WTC11 (cell line): ENCODE measurements around the gene MEAK7. TPM values are rescaled to one million over a fixed set of nuclear protein-coding genes. Genes with fewer than 3 reads are reported as not detected.

Experiments used
- ATAC-seq: fragments of 200-7000 bp; cut with Tn5 transposase; 2 replicates; pipeline ENCODE4 v1.10.0; 2021; ENCODE audit warnings: mild to moderate bottlenecking, moderate library complexity
- CTCF ChIA-PET: fragments of 300-600 bp; sonication (Branson Sonifier 250); formaldehyde crosslinking; loops from one replicate; lab custom pipeline; 2021; ENCODE audit warnings: antibody characterized with exemption; lab: Charles Lee
- POLR2A ChIA-PET: fragments of 350-600 bp; sonication (Branson Sonifier 250); formaldehyde crosslinking; loops from one replicate; lab custom pipeline; 2021; ENCODE audit warnings: antibody characterized with exemption; lab: Charles Lee
- DNase-seq: peaks from one replicate; pipeline ENCODE4 v3.0.0; 2021; ENCODE audit warnings: low spot score
- H3K27ac Mint-ChIP-seq: 2 replicates; pipeline ENCODE4 v1.8.0; 2021; ENCODE audit warnings: mixed read lengths
- H3K27me3 Mint-ChIP-seq: 2 replicates; pipeline ENCODE4 v1.8.0; 2021; ENCODE audit warnings: low read depth, mild to moderate bottlenecking, moderate library complexity, mixed read lengths
- H3K36me3 Mint-ChIP-seq: 2 replicates; pipeline ENCODE4 v1.8.0; 2021; ENCODE audit warnings: mixed read lengths
- H3K4me1 Mint-ChIP-seq: 2 replicates; pipeline ENCODE4 v1.8.0; 2022; ENCODE audit warnings: mixed read lengths
- H3K4me3 Mint-ChIP-seq: 2 replicates; pipeline ENCODE4 v1.8.0; 2021; ENCODE audit warnings: mild to moderate bottlenecking, moderate library complexity, mixed read lengths
- H3K9me3 Mint-ChIP-seq: 2 replicates; pipeline ENCODE4 v1.8.0; 2021; ENCODE audit warnings: mixed read lengths
- ATF6 ChIP-seq: sonication (generic); formaldehyde crosslinking; IDR thresholded peaks from 2 replicates; pipeline ENCODE4 v1.8.1; 2023; ENCODE audit warnings: mild to moderate bottlenecking, missing genetic modification reagents
- CBFB ChIP-seq: sonication (generic); formaldehyde crosslinking; IDR thresholded peaks from 2 replicates; pipeline ENCODE4 v1.8.1; 2022; ENCODE audit warnings: mild to moderate bottlenecking, low read depth, missing genetic modification reagents
- CREM ChIP-seq: sonication (generic); formaldehyde crosslinking; IDR thresholded peaks from 2 replicates; pipeline ENCODE4 v1.8.1; 2022; ENCODE audit warnings: mild to moderate bottlenecking, missing genetic modification reagents, moderate library complexity
- E2F1 ChIP-seq: sonication (generic); formaldehyde crosslinking; IDR thresholded peaks from 2 replicates; pipeline ENCODE4 v1.8.0; 2022; ENCODE audit warnings: mild to moderate bottlenecking, missing genetic modification reagents
- FOXP4 ChIP-seq: sonication (generic); formaldehyde crosslinking; IDR thresholded peaks from 2 replicates; pipeline ENCODE4 v1.8.0; 2022; ENCODE audit warnings: mild to moderate bottlenecking, missing genetic modification reagents
- GABPB1 ChIP-seq: sonication (generic); formaldehyde crosslinking; IDR thresholded peaks from 2 replicates; pipeline ENCODE4 v1.8.1; 2023; ENCODE audit warnings: mild to moderate bottlenecking, missing genetic modification reagents
- ZBTB43 ChIP-seq: sonication (generic); formaldehyde crosslinking; IDR thresholded peaks from 2 replicates; pipeline ENCODE4 v1.8.1; 2023; ENCODE audit warnings: mild to moderate bottlenecking, missing genetic modification reagents
- ZNF121 ChIP-seq: sonication (generic); formaldehyde crosslinking; IDR thresholded peaks from 2 replicates; pipeline ENCODE4 v1.8.0; 2023; ENCODE audit warnings: missing genetic modification reagents
- ZNF232 ChIP-seq: sonication (generic); formaldehyde crosslinking; IDR thresholded peaks from 2 replicates; pipeline ENCODE4 v1.8.0; 2022; ENCODE audit warnings: mild to moderate bottlenecking, missing genetic modification reagents
- ZNF396 ChIP-seq: fragments of 250-450 bp; sonication (Bioruptor Pico); IDR thresholded peaks from 2 replicates; pipeline ENCODE4 v1.8.0; 2021; ENCODE audit warnings: mild to moderate bottlenecking, moderate library complexity, borderline replicate concordance
- ZNF416 ChIP-seq: fragments of 250-450 bp; sonication (Bioruptor Pico); IDR thresholded peaks from 2 replicates; pipeline ENCODE4 v1.9.0; 2021; ENCODE audit warnings: mild to moderate bottlenecking, inconsistent platforms
- ZNF532 ChIP-seq: fragments of 250-450 bp; sonication (Bioruptor Pico); IDR thresholded peaks from 2 replicates; pipeline ENCODE4 v1.9.0; 2021; ENCODE audit warnings: mild to moderate bottlenecking, borderline replicate concordance
- ZSCAN18 ChIP-seq: fragments of 250-450 bp; sonication (Bioruptor Pico); IDR thresholded peaks from 2 replicates; pipeline ENCODE4 v2.1.2; 2022; ENCODE audit warnings: mild to moderate bottlenecking, moderate library complexity
- total RNA-seq: library from RNA; stranded (reverse); gene quantifications from 3 replicates; pipeline ENCODE4 v1.2.3, GENCODE V29; 2021

MEAK7 gene
- total RNA-seq, 1 experiment from 2014 or later = 14.4 TPM

- no peaks in the 10 kb centered on the region for H3K4me1 Mint-ChIP-seq
- CTCF ChIA-PET = interaction anchor here (1.2 kb wide), 1 partner anchor 153 kb away, joined by 3 read pairs; no protein-coding TSS in a partner anchor
- DNase-seq = no peak
- no peaks in the 10 kb centered on the region for H3K27me3 Mint-ChIP-seq
- H3K27ac Mint-ChIP-seq = no peak overlapping the region
- no peak for TF ChIP-seq ATF6
- TF ChIP-seq E2F1 (CRISPR knock-in tag) = no peak
- no peak for TF ChIP-seq FOXP4 (CRISPR knock-in tag)
- no peak for TF ChIP-seq ZNF121
- no peak for TF ChIP-seq ZNF532
- TF ChIP-seq ZNF232 (CRISPR knock-in tag) = no peak
- TF ChIP-seq GABPB1 = no peak
- no peak for TF ChIP-seq ZNF396 (CRISPR knock-in tag)
- TF ChIP-seq, all 79 proteins: peak for 0
- Mint-ChIP-seq H3K36me3 (peaks cover 2% of the 10 kb centered on the region; the same call in 1 of the 2 replicates), H3K9me3 (no peaks in the 10 kb centered on the region), H3K4me3 (no peak overlapping the region)
- ATAC-seq = no peak
- POLR2A ChIA-PET = no interaction called here
These were observed 43.9 kb downstream of the MEAK7 start for GRCh38 chr16:84460406-84461028.

GRCh38 chr16:84459941-84460405 is 44.5 kb downstream of the MEAK7 start:
- H3K27ac Mint-ChIP-seq = no peak overlapping the region
- H3K36me3 Mint-ChIP-seq = 0 out of 2 replicates have a peak, but pooled peaks cover 2% of the 10 kb centered on the region
- H3K4me1 Mint-ChIP-seq = no peaks in the 10 kb centered on the region
- DNase-seq (no peak), ATAC-seq (no peak; the same call in 1 of the 2 replicates)
- ChIA-PET POLR2A (no interaction called here), CTCF (interaction anchor here (0.7 to 1.2 kb wide), 2 partner anchors 46 to 152 kb away, joined by 3 to 5 read pairs; no protein-coding TSS in a partner anchor)
- no peaks in the 10 kb centered on the region for H3K9me3 Mint-ChIP-seq
- TF ChIP-seq CREM (CRISPR knock-in tag) (no peak), ZSCAN18 (CRISPR knock-in tag) (no peak), ZBTB43 (no peak), ZNF416 (CRISPR knock-in tag) (no peak), CBFB (CRISPR knock-in tag) (no peak)
- TF ChIP-seq, all 79 proteins: peak for 0
- no peaks in the 10 kb centered on the region for H3K27me3 Mint-ChIP-seq
- no peak overlapping the region for H3K4me3 Mint-ChIP-seq
